ENCODE data around the gene EMP1. TPM values are rescaled to one million over a fixed set of nuclear protein-coding genes. Genes with fewer than 3 reads are reported as not detected.

The EMP1 gene
- total RNA-seq, 2 donors from 2014 or later = 295 to 1,389 TPM

- H3K27me3 ChIP-seq (replicated peaks; ENCODE audit: insufficient read depth) = no peaks in the 10 kb centered on the region
- no peaks in the 10 kb centered on the region for H3K36me3 ChIP-seq
- H3K9me3 ChIP-seq = no peaks in the 10 kb centered on the region
- H3K27ac ChIP-seq = no peak overlapping the region
- no peak for ATAC-seq (ENCODE audit: insufficient number of reproducible peaks, low FRiP score, low read depth)
- no peak for TF ChIP-seq CTCF (IDR thresholded peaks at IDR 0.05)
- no peak overlapping the region for H3K4me3 ChIP-seq
- H3K4me1 ChIP-seq (ENCODE audit: control insufficient read depth in 1 of 2, low read depth in 2 of 2) = no peaks in the 10 kb centered on the region
- DNase-seq (ENCODE audit: low spot score) = no peak
Measured at GRCh38 chr12:13268581-13268980, 72.1 kb downstream of the EMP1 start.

Other genes with a start within 250 kb of the EMP1 start
- gene GPRC5D, start 244.6 kb upstream of the EMP1 start, total RNA-seq = not detected
- 10 to 100 TPM; 39.9 to 57.8 TPM for gene HEBP1, start 196.5 kb upstream of the EMP1 start, total RNA-seq
- gene FAM234B, start 152.3 kb upstream of the EMP1 start, total RNA-seq = 1 to 10 TPM; 4.5 to 8.5 TPM
- not detected for gene GSG1, start 93.1 kb upstream of the EMP1 start, total RNA-seq